SJCRH30 (cell line): Measurements from ENCODE around the gene EEF1G. TPM values are rescaled to one million over a fixed set of nuclear protein-coding genes. Genes with fewer than 3 reads are reported as not detected.

Experiments used
- DNase-seq, 2 experiments: peaks; one replicate each; pipeline ENCODE4 v3.0.0-alpha.2; 2015 to 2020
- H3K27ac ChIP-seq: fragments of 250-450 bp; sonication (Bioruptor Pico); 2 replicates; pipeline ENCODE4 v1.5.1; 2020; ENCODE audit warnings: mild to moderate bottlenecking, moderate library complexity
- H3K27me3 ChIP-seq: fragments of 250-450 bp; sonication (Bioruptor Pico); 2 replicates; pipeline ENCODE4 v1.5.1; 2020; ENCODE audit warnings: mild to moderate bottlenecking, moderate library complexity
- H3K36me3 ChIP-seq: fragments of 250-450 bp; sonication (Bioruptor Pico); 2 replicates; pipeline ENCODE4 v1.5.1; 2020; ENCODE audit warnings: mild to moderate bottlenecking, moderate library complexity
- H3K4me1 ChIP-seq: fragments of 250-450 bp; sonication (Bioruptor Pico); 2 replicates; pipeline ENCODE4 v1.5.1; 2020; ENCODE audit warnings: mild to moderate bottlenecking, moderate library complexity
- H3K4me3 ChIP-seq: fragments of 250-450 bp; sonication (Bioruptor Pico); 2 replicates; pipeline ENCODE4 v1.5.1; 2020; ENCODE audit warnings: mild to moderate bottlenecking, moderate library complexity
- H3K9me3 ChIP-seq: fragments of 250-450 bp; sonication (Bioruptor Pico); replicated peaks from 2 replicates; pipeline ENCODE4 v1.5.1; 2020; ENCODE audit warnings: mild to moderate bottlenecking, moderate library complexity
- total RNA-seq: library from RNA; depleted of rRNA; stranded (reverse); fragments of >200 nt; shearing (Covaris generic); gene quantifications from 2 replicates; pipeline ENCODE4 v1.2.3, GENCODE V29; 2014; rRNA removed

The EEF1G gene
- total RNA-seq, 1 experiment from 2014 or later, result 2,270 TPM

DNA sequence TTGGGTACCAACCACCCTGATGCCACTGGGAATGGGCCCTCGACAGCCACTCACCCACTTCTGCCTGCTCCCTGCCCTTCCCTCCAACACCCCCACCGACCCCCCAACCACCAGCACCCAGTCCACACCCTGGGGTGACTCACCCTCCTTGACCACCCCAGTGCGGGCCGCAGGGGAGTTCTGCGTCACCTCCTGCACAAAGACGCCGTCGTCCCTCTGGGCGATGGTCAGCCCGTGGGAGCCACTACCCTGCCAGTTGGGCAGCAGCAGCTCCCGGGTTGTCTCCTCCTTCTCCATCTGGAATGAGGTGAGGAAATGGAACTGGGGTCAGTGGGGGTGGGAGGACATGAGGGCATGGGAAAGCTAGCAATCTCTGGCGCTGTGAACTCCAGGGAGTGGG lies 37.9 kb downstream of the EEF1G start:
- Histone ChIP-seq H3K36me3 (peaks cover 5% of the 10 kb centered on the region; the same call in 1 of the 2 replicates), H3K9me3 (no peaks in the 10 kb centered on the region), H3K27ac (no peak overlapping the region), H3K4me3 (no peak overlapping the region), H3K27me3 (no peaks in the 10 kb centered on the region), H3K4me1 (peaks cover 20% of the 10 kb centered on the region)
- no peak for DNase-seq

- H3K27me3 ChIP-seq, result no peaks in the 10 kb centered on the region
- H3K36me3 ChIP-seq, result peaks cover 5% of the 10 kb centered on the region; the same call in 1 of the 2 replicates
- no peaks in the 10 kb centered on the region for H3K9me3 ChIP-seq
- H3K4me1 ChIP-seq, result peaks cover 20% of the 10 kb centered on the region
- DNase-seq, result no peak
- no peak overlapping the region for H3K4me3 ChIP-seq
- no peak overlapping the region for H3K27ac ChIP-seq
Measured at GRCh38 chr11:62534779-62535545, 38.7 kb downstream of the EEF1G start.

GRCh38 chr11:62532096-62532495 lies 41.6 kb downstream of the EEF1G start:
- no peak overlapping the region for H3K27ac ChIP-seq
- H3K9me3 ChIP-seq, result no peaks in the 10 kb centered on the region
- H3K27me3 ChIP-seq, result no peaks in the 10 kb centered on the region
- H3K36me3 ChIP-seq, result peaks cover 5% of the 10 kb centered on the region; the same call in 1 of the 2 replicates
- no peaks in the 10 kb centered on the region for H3K4me1 ChIP-seq
- H3K4me3 ChIP-seq, result no peak overlapping the region
- DNase-seq, result no peak

GRCh38 chr11:62516736-62517371 lies 56.8 kb downstream of the EEF1G start:
- Histone ChIP-seq H3K4me1 (no peaks in the 10 kb centered on the region), H3K27ac (no peak overlapping the region)

GRCh38 chr11:62514151-62514550 lies 59.5 kb downstream of the EEF1G start:
- H3K4me3 ChIP-seq, result no peak overlapping the region
- H3K36me3 ChIP-seq, result no peaks in the 10 kb centered on the region
- no peaks in the 10 kb centered on the region for H3K9me3 ChIP-seq
- H3K27ac ChIP-seq, result no peak overlapping the region
- H3K4me1 ChIP-seq, result no peaks in the 10 kb centered on the region
- H3K27me3 ChIP-seq, result no peaks in the 10 kb centered on the region
- DNase-seq, result no peak

More at GRCh38 chr11:62516736-62517371, 56.8 kb downstream of the EEF1G start:
- no peaks in the 10 kb centered on the region for H3K9me3 ChIP-seq
- no peak for DNase-seq
- no peaks in the 10 kb centered on the region for H3K27me3 ChIP-seq
- no peak overlapping the region for H3K4me3 ChIP-seq
- H3K36me3 ChIP-seq, result no peaks in the 10 kb centered on the region

DNA sequence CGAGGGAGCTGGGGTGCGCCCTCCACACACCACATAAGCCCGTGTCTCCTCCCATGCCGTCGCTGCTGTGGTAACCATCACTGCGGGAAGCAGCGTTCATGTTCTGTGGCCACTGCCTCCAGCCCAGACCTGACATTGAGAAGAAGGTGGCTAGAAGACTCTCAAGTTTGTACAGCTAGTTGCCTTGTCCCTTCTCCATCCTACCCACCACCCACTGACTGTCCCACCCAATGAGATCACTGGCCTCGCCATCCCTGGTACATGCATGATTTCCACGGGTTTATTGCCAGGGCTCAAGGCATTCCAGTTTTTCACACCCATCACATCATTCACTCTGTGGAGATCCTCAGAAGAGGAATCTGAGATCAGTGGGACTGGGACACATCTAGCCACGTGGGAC lies 60.1 kb downstream of the EEF1G start:
- Histone ChIP-seq H3K9me3 (no peaks in the 10 kb centered on the region), H3K4me1 (no peaks in the 10 kb centered on the region), H3K27ac (no peak overlapping the region), H3K36me3 (no peaks in the 10 kb centered on the region), H3K4me3 (no peak overlapping the region), H3K27me3 (no peaks in the 10 kb centered on the region)
- DNase-seq, result no peak

- Histone ChIP-seq H3K36me3 (no peaks in the 10 kb centered on the region), H3K4me3 (no peak overlapping the region), H3K9me3 (no peaks in the 10 kb centered on the region), H3K27ac (no peak overlapping the region), H3K4me1 (no peaks in the 10 kb centered on the region), H3K27me3 (no peaks in the 10 kb centered on the region)
- DNase-seq, result no peak
Measured at GRCh38 chr11:62512961-62513360, 60.7 kb downstream of the EEF1G start.

Other genes starting within 250 kb of the EEF1G start
- 17.4 and 22.6 TPM in 2 replicates for gene ASRGL1, start 236.4 kb downstream of the EEF1G start, total RNA-seq
- gene SCGB1A1, start 154.9 kb downstream of the EEF1G start, total RNA-seq, result not detected in 2 replicates
- gene AHNAK, start 27.1 kb downstream of the EEF1G start, total RNA-seq, result 10.3 and 10.9 TPM in 2 replicates
- 8.8 and 9.1 TPM in 2 replicates for gene TUT1, start 17.6 kb upstream of the EEF1G start, total RNA-seq
- gene MTA2, start 28.0 kb upstream of the EEF1G start, total RNA-seq, result 106 and 107 TPM in 2 replicates
- 5.8 and 8.9 TPM in 2 replicates for gene EML3, start 38.9 kb upstream of the EEF1G start, total RNA-seq
- gene ROM1, start 39.4 kb upstream of the EEF1G start, total RNA-seq, result 0.46 and 0.51 TPM in 2 replicates
- gene B3GAT3, start 48.1 kb upstream of the EEF1G start, total RNA-seq, result 23.4 and 28.2 TPM in 2 replicates
- 209 and 210 TPM in 2 replicates for gene GANAB, start 72.7 kb upstream of the EEF1G start, total RNA-seq
- gene INTS5, start 79.4 kb upstream of the EEF1G start, total RNA-seq, result 20.1 and 20.3 TPM in 2 replicates
- 62.6 and 65.0 TPM in 2 replicates for gene C11orf98, start 91.3 kb upstream of the EEF1G start, total RNA-seq
- 8.5 and 10.4 TPM in 2 replicates for gene CSKMT, start 91.4 kb upstream of the EEF1G start, total RNA-seq
- 11.5 and 15.7 TPM in 2 replicates for gene UQCC3, start 97.8 kb upstream of the EEF1G start, total RNA-seq
- 3.2 and 6.3 TPM in 2 replicates for gene LBHD1, start 98.4 kb upstream of the EEF1G start, total RNA-seq
- 70.4 and 73.1 TPM in 2 replicates for gene UBXN1, start 105.2 kb upstream of the EEF1G start, total RNA-seq
- gene LRRN4CL, start 115.6 kb upstream of the EEF1G start, total RNA-seq, result 0.55 and 0.73 TPM in 2 replicates
- 24.3 and 26.1 TPM in 2 replicates for gene BSCL2, start 133.5 kb upstream of the EEF1G start, total RNA-seq
- not detected in 2 replicates for gene GNG3, start 133.8 kb upstream of the EEF1G start, total RNA-seq
- gene HNRNPUL2, start 153.6 kb upstream of the EEF1G start, total RNA-seq, result 16.7 and 21.2 TPM in 2 replicates
- 46.2 and 47.0 TPM in 2 replicates for gene TTC9C, start 154.6 kb upstream of the EEF1G start, total RNA-seq
- 5.2 and 7.6 TPM in 2 replicates for gene ZBTB3, start 180.3 kb upstream of the EEF1G start, total RNA-seq
- 74.1 and 88.0 TPM in 2 replicates for gene POLR2G, start 187.7 kb upstream of the EEF1G start, total RNA-seq
- gene TAF6L, start 197.5 kb upstream of the EEF1G start, total RNA-seq, result 17.3 and 22.2 TPM in 2 replicates
- 27.6 and 31.9 TPM in 2 replicates for gene TMEM179B, start 213.5 kb upstream of the EEF1G start, total RNA-seq
- 13.3 and 18.3 TPM in 2 replicates for gene TMEM223, start 218.1 kb upstream of the EEF1G start, total RNA-seq
- gene NXF1, start 231.5 kb upstream of the EEF1G start, total RNA-seq, result 56.4 and 59.3 TPM in 2 replicates